Measurements from ENCODE around the gene ZBED4.

ZBED4 gene

GRCh38 chr22:49877642-49878041, 24.0 kb downstream of the ZBED4 start:
- TF ChIP-seq, protein P1, sequence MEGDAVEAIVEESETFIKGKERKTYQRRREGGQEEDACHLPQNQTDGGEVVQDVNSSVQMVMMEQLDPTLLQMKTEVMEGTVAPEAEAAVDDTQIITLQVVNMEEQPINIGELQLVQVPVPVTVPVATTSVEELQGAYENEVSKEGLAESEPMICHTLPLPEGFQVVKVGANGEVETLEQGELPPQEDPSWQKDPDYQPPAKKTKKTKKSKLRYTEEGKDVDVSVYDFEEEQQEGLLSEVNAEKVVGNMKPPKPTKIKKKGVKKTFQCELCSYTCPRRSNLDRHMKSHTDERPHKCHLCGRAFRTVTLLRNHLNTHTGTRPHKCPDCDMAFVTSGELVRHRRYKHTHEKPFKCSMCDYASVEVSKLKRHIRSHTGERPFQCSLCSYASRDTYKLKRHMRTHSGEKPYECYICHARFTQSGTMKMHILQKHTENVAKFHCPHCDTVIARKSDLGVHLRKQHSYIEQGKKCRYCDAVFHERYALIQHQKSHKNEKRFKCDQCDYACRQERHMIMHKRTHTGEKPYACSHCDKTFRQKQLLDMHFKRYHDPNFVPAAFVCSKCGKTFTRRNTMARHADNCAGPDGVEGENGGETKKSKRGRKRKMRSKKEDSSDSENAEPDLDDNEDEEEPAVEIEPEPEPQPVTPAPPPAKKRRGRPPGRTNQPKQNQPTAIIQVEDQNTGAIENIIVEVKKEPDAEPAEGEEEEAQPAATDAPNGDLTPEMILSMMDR (conservative IDR thresholded peaks at IDR 0.05; ENCODE audit: low read length), result no peak
- no peak overlapping the region for H3K4me3 ChIP-seq (ENCODE audit: low read length)
- no peak for DNase-seq (ENCODE audit: low read depth)

DNA sequence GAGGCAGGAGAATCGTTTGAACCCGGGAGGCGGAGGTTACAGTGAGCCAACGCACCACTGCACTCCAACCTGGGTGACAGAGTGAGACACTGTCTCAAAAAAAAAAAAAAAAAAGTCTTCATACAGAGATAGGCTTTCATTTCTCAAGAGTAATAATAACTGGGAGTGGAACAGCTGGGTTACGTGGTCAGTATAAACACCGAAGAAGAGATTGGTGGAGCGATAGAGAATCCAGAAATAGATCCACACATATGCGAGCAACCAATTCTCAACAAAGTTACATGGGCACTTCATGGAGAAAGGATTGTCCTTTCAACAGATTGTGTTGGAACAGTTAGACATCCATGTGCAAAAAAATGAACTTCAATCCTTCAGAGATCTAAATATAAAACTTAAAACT, 24.6 kb downstream of the ZBED4 start:
- no peak for DNase-seq (ENCODE audit: low read depth)
- H3K4me3 ChIP-seq (ENCODE audit: low read length), result no peak overlapping the region
- TF ChIP-seq, protein P1 (conservative IDR thresholded peaks at IDR 0.05; ENCODE audit: low read length), result no peak

- no peak for DNase-seq (ENCODE audit: low read depth)
- TF ChIP-seq, protein P1 (conservative IDR thresholded peaks at IDR 0.05; ENCODE audit: low read length), result no peak
- no peak overlapping the region for H3K4me3 ChIP-seq (ENCODE audit: low read length)
Measured at GRCh38 chr22:49879871-49880270, 26.2 kb downstream of the ZBED4 start.

GRCh38 chr22:49880281-49880680, 26.6 kb downstream of the ZBED4 start:
- TF ChIP-seq, protein P1 (conservative IDR thresholded peaks at IDR 0.05; ENCODE audit: low read length), result no peak
- no peak for DNase-seq (ENCODE audit: low read depth)
- no peak overlapping the region for H3K4me3 ChIP-seq (ENCODE audit: low read length)

- DNase-seq (ENCODE audit: low read depth), result no peak
- H3K4me3 ChIP-seq (ENCODE audit: low read length), result no peak overlapping the region
- TF ChIP-seq, protein P1 (conservative IDR thresholded peaks at IDR 0.05; ENCODE audit: low read length), result no peak
Measured at GRCh38 chr22:49881856-49882255, 28.2 kb downstream of the ZBED4 start.

- TF ChIP-seq, protein P1 (conservative IDR thresholded peaks at IDR 0.05; ENCODE audit: low read length), result no peak
- no peak for DNase-seq (ENCODE audit: low read depth)
- no peak overlapping the region for H3K4me3 ChIP-seq (ENCODE audit: low read length)
Measured at GRCh38 chr22:49882519-49883293, 29.1 kb downstream of the ZBED4 start.

GRCh38 chr22:49883294-49883640, 29.6 kb downstream of the ZBED4 start:
- TF ChIP-seq, protein P1 (conservative IDR thresholded peaks at IDR 0.05; ENCODE audit: low read length), result no peak
- no peak overlapping the region for H3K4me3 ChIP-seq (ENCODE audit: low read length)
- peak; percentile 7 for DNase-seq (ENCODE audit: low read depth)
